ENCODE measurements around the gene RAB23. TPM values are rescaled to one million over a fixed set of nuclear protein-coding genes. Genes with fewer than 3 reads are reported as not detected.

The RAB23 gene
- total RNA-seq, 2 experiments from 2014 or later = 3.5 to 4.1 TPM

GRCh38 chr6:57242505-57242904, 20.4 kb upstream of the RAB23 start:
- Histone ChIP-seq H3K9me3 (ENCODE audit: low read length) (no peaks in the 10 kb centered on the region), H4K20me1 (ENCODE audit: insufficient read depth, low read length) (no peaks in the 10 kb centered on the region), H3K4me3 (ENCODE audit: low read depth, low read length, poor library complexity, severe bottlenecking) (no peak overlapping the region), H3K4me1 (ENCODE audit: insufficient read depth, low read length, poor library complexity, severe bottlenecking) (no peaks in the 10 kb centered on the region), H3K9me2 (ENCODE audit: insufficient read depth, low read length) (no peaks in the 10 kb centered on the region), H3K79me2 (ENCODE audit: insufficient read depth, low read depth, low read length) (no peaks in the 10 kb centered on the region), H2AFZ (ENCODE audit: low read length) (no peak overlapping the region), H3K4me2 (ENCODE audit: low read length) (no peak overlapping the region), H3K36me3 (ENCODE audit: insufficient read depth, low read length) (no peaks in the 10 kb centered on the region), H3K27ac (ENCODE audit: low read depth, low read length, poor library complexity, severe bottlenecking) (no peak overlapping the region)
- TF ChIP-seq CTCF (conservative IDR thresholded peaks at IDR 0.05; ENCODE audit: low read length) (no peak), EZH2phosphoT487 (IDR thresholded peaks at IDR 0.05; ENCODE audit: borderline replicate concordance, low read depth, low read length) (no peak)
- DNase-seq (ENCODE audit: low spot score) = no peak
- CTCF ChIA-PET (ENCODE audit: unreplicated experiment) = no interaction called here
- POLR2A ChIA-PET = interaction anchor here (1.2 kb wide), 1 partner anchor 193 kb away, joined by 3 read pairs; no protein-coding TSS in a partner anchor
- BruUV-seq (replicated peaks) = no TSS peak
- intact Hi-C loops (cut with micrococcal nuclease; ENCODE audit: unreplicated experiment) = no loop called here

- H4K20me1 ChIP-seq (ENCODE audit: insufficient read depth, low read length) = no peaks in the 10 kb centered on the region
- peaks cover 5% of the 10 kb centered on the region for H3K4me1 ChIP-seq (ENCODE audit: insufficient read depth, low read length, poor library complexity, severe bottlenecking)
- no peak overlapping the region for H3K4me3 ChIP-seq (ENCODE audit: low read depth, low read length, poor library complexity, severe bottlenecking)
- TF ChIP-seq CTCF (conservative IDR thresholded peaks at IDR 0.05; ENCODE audit: low read length) = no peak
- no peak for TF ChIP-seq EZH2phosphoT487 (IDR thresholded peaks at IDR 0.05; ENCODE audit: borderline replicate concordance, low read depth, low read length)
- no peaks in the 10 kb centered on the region for H3K9me2 ChIP-seq (ENCODE audit: insufficient read depth, low read length)
- H2AFZ ChIP-seq (ENCODE audit: low read length) = no peak overlapping the region
- no peaks in the 10 kb centered on the region for H3K9me3 ChIP-seq (ENCODE audit: low read length)
- intact Hi-C loops (cut with micrococcal nuclease; ENCODE audit: unreplicated experiment) = no loop called here
- BruUV-seq (replicated peaks) = no TSS peak
- H3K4me2 ChIP-seq (ENCODE audit: low read length) = no peak overlapping the region
- no peak for DNase-seq (ENCODE audit: low spot score)
- ChIA-PET POLR2A (no interaction called here), CTCF (ENCODE audit: unreplicated experiment) (no interaction called here)
- no peak overlapping the region for H3K27ac ChIP-seq (ENCODE audit: low read depth, low read length, poor library complexity, severe bottlenecking)
- H3K36me3 ChIP-seq (ENCODE audit: insufficient read depth, low read length) = no peaks in the 10 kb centered on the region
- H3K79me2 ChIP-seq (ENCODE audit: insufficient read depth, low read depth, low read length) = peaks cover under 1% of the 10 kb centered on the region; the same call in 1 of the 2 replicates
These were observed 4.1 kb upstream of the RAB23 start for GRCh38 chr6:57226221-57226620.

- Histone ChIP-seq H3K79me2 (ENCODE audit: insufficient read depth, low read depth, low read length) (peaks cover 13% of the 10 kb centered on the region; the same call in 1 of the 2 replicates), H3K9me2 (ENCODE audit: insufficient read depth, low read length) (no peaks in the 10 kb centered on the region), H3K4me3 (ENCODE audit: low read depth, low read length, poor library complexity, severe bottlenecking) (no peak overlapping the region), H2AFZ (ENCODE audit: low read length) (no peak overlapping the region), H3K9me3 (ENCODE audit: low read length) (0 out of 2 replicates have a peak, but pooled peaks cover 6% of the 10 kb centered on the region), H3K27ac (ENCODE audit: low read depth, low read length, poor library complexity, severe bottlenecking) (no peak overlapping the region), H3K4me1 (ENCODE audit: insufficient read depth, low read length, poor library complexity, severe bottlenecking) (peaks cover 13% of the 10 kb centered on the region), H3K4me2 (ENCODE audit: low read length) (no peak overlapping the region), H3K36me3 (ENCODE audit: insufficient read depth, low read length) (no peaks in the 10 kb centered on the region; the same call in 1 of the 2 replicates), H4K20me1 (ENCODE audit: insufficient read depth, low read length) (0 out of 2 replicates have a peak, but pooled peaks cover 8% of the 10 kb centered on the region)
- intact Hi-C loops (cut with micrococcal nuclease; ENCODE audit: unreplicated experiment) = no loop called here
- no TSS peak for BruUV-seq (replicated peaks)
- ChIA-PET CTCF (ENCODE audit: unreplicated experiment) (no interaction called here), POLR2A (interaction anchor here (0.6 kb wide), 1 partner anchor 131 kb away, joined by 4 read pairs; no protein-coding TSS in a partner anchor)
- no peak for DNase-seq (ENCODE audit: low spot score)
- TF ChIP-seq EZH2phosphoT487 (IDR thresholded peaks at IDR 0.05; ENCODE audit: borderline replicate concordance, low read depth, low read length) (no peak), CTCF (conservative IDR thresholded peaks at IDR 0.05; ENCODE audit: low read length) (no peak)
These were observed 2.8 kb upstream of the RAB23 start for GRCh38 chr6:57224769-57225515.
